Esophagus squamous epithelium (tissue), 5 donors: ENCODE results near the gene NSG1. TPM values are rescaled to one million over a fixed set of nuclear protein-coding genes. Genes with fewer than 3 reads are reported as not detected.
"Not testable (repeated sequence)": the region's sequence is repeated elsewhere in the genome, so short reads cannot be mapped to it uniquely, and the experiment has no call there.

Source experiments
- DNase-seq: peaks from one replicate; lab custom pipeline; 2025; lab: John Stamatoyannopoulos, UW
- H3K27ac ChIP-seq, 4 donors: fragments of 200-600 bp; sonication (generic); one replicate each; pipeline ENCODE4 v1.5.1; 2016 to 2019; ENCODE audit warnings: mild to moderate bottlenecking in 1 of 4
- H3K27me3 ChIP-seq, 4 donors: fragments of 200-600 bp; sonication (generic); 1 replicate in 3 of 4; 2 replicates in 1 of 4; pipeline versions ENCODE4 v1.5.1 to v1.6.0; 2017 to 2021; ENCODE audit warnings: antibody characterized with exemption in 1 of 4
- H3K36me3 ChIP-seq, 3 donors: fragments of 200-600 bp; sonication (generic); one replicate each; pipeline ENCODE4 v1.5.1; 2016 to 2019
- H3K4me1 ChIP-seq, 3 donors: fragments of 200-600 bp; sonication (generic); one replicate each; pipeline ENCODE4 v1.5.1; 2017 to 2019
- H3K4me3 ChIP-seq, 4 donors: fragments of 200-600 bp; sonication (generic); 1 replicate in 3 of 4; 2 replicates in 1 of 4; pipeline ENCODE4 v1.5.1; 2016 to 2019; ENCODE audit warnings: mild to moderate bottlenecking in 2 of 4, moderate library complexity in 1 of 4
- H3K9me3 ChIP-seq, 3 donors: fragments of 200-600 bp; sonication (generic); one replicate each; pipeline ENCODE4 v1.5.1; 2016 to 2019
- POLR2A ChIP-seq, 4 donors: fragments of 450-650 bp; IDR thresholded peaks; one replicate each; pipeline ENCODE4 v1.6.1; 2017; ENCODE audit warnings: antibody characterized with exemption in 4 of 4, mild to moderate bottlenecking in 4 of 4, moderate library complexity in 3 of 4
- WGBS, 2 donors: methylation state at CpG; one replicate each; pipeline ENCODE4 v1.1.5; 2018; 5-methylcytosine and 5-hydroxymethylcytosine counted together
- intact Hi-C: fragments of 100-400 bp; cut with DNase I; formaldehyde crosslinking; loops from one replicate; pipeline ENCODE4 v1.15.0; 2022
- total RNA-seq, 4 donors: library from RNA; depleted of rRNA; stranded (reverse); fragments of >200 nt; gene quantifications; one replicate each; pipeline ENCODE4 v1.1.0, GENCODE V29; 2016
- TF ChIP-seq, protein P1 (sequence below), 6 experiments: fragments of 450-650 bp in 4 of 6; fragments of 200-600 bp in 2 of 6; sonication (generic) in 2 of 6; IDR thresholded peaks; one replicate each; pipeline ENCODE4 v1.5.1; 2016 to 2019; ENCODE audit warnings: antibody characterized with exemption in 6 of 6, mild to moderate bottlenecking in 4 of 6, moderate library complexity in 4 of 6
- donor health status: DM: yes; HTN: yes; CAD: no.

The NSG1 gene
- total RNA-seq, 4 donors from 2014 or later, result 21.2 to 48.8 (median 37.5) TPM

- Histone ChIP-seq H3K36me3 (no peaks in the 10 kb centered on the region), H3K4me1 (no peaks in the 10 kb centered on the region), H3K27ac (no peak overlapping the region), H3K9me3 (no peaks in the 10 kb centered on the region), H3K27me3 (peaks cover 0 to 29% (median 0%) of the 10 kb centered on the region in 4 donors), H3K4me3 (no peak overlapping the region)
- WGBS, 2 donors, result 75 to 78% methylated on average over 5 of the region's 5 CpGs
- DNase-seq, result no peak
- intact Hi-C loops, result no loop called here
- TF ChIP-seq POLR2A (IDR thresholded peaks at IDR 0.05), result no peak
- TF ChIP-seq, protein P1, sequence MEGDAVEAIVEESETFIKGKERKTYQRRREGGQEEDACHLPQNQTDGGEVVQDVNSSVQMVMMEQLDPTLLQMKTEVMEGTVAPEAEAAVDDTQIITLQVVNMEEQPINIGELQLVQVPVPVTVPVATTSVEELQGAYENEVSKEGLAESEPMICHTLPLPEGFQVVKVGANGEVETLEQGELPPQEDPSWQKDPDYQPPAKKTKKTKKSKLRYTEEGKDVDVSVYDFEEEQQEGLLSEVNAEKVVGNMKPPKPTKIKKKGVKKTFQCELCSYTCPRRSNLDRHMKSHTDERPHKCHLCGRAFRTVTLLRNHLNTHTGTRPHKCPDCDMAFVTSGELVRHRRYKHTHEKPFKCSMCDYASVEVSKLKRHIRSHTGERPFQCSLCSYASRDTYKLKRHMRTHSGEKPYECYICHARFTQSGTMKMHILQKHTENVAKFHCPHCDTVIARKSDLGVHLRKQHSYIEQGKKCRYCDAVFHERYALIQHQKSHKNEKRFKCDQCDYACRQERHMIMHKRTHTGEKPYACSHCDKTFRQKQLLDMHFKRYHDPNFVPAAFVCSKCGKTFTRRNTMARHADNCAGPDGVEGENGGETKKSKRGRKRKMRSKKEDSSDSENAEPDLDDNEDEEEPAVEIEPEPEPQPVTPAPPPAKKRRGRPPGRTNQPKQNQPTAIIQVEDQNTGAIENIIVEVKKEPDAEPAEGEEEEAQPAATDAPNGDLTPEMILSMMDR (IDR thresholded peaks at IDR 0.05), result no peak
Observed at GRCh38 chr4:4343038-4343437, 43.9 kb upstream of the NSG1 start.

- H3K9me3 ChIP-seq, result no peaks in the 10 kb centered on the region
- WGBS, 2 donors, result 76 to 88% methylated on average over 12 to 14 of the region's 14 CpGs
- no peak overlapping the region for H3K4me3 ChIP-seq
- H3K27me3 ChIP-seq, result peaks cover 0 to 27% (median 0%) of the 10 kb centered on the region in 4 donors
- H3K36me3 ChIP-seq, result no peaks in the 10 kb centered on the region
- no peaks in the 10 kb centered on the region for H3K4me1 ChIP-seq
- no peak for DNase-seq
- H3K27ac ChIP-seq, result no peak overlapping the region
- intact Hi-C loops, result no loop called here
- TF ChIP-seq, protein P1 (IDR thresholded peaks at IDR 0.05), result no peak
- TF ChIP-seq POLR2A (IDR thresholded peaks at IDR 0.05), result no peak
Observed at GRCh38 chr4:4344915-4345527, 41.9 kb upstream of the NSG1 start.

DNA sequence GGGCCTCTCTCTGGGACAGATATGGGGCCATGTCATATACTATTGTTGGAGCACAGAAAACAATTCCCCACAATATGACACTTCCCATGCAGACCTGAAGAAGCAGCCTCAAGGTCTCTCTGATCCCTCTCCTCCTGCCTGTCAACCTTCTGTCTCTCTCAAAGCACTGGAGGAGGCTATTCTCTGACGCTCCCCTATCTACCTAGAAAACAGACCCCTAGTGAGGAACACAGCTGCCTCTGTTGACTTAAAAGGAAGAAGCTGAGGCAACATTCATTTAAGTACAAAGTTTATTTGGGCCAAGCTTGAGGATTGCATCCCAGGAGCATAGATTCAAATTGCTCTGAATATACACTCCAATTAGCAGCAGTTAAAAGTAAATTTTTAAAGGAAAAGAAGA lies 39.3 kb upstream of the NSG1 start:
- Histone ChIP-seq H3K36me3 (no peaks in the 10 kb centered on the region), H3K4me3 (no peak overlapping the region), H3K9me3 (no peaks in the 10 kb centered on the region), H3K27ac (no peak overlapping the region), H3K27me3 (peaks cover 0 to 23% (median 0%) of the 10 kb centered on the region in 4 donors), H3K4me1 (no peaks in the 10 kb centered on the region)
- intact Hi-C loops, result no loop called here
- TF ChIP-seq, protein P1 (IDR thresholded peaks at IDR 0.05), result no peak
- DNase-seq, result no peak
- 20 to 67% methylated on average over 1 of the region's 1 CpG for WGBS, 2 donors

GRCh38 chr4:4348585-4348984 lies 38.3 kb upstream of the NSG1 start:
- H3K27me3 ChIP-seq, result peaks cover 0 to 23% (median 0%) of the 10 kb centered on the region in 4 donors
- H3K36me3 ChIP-seq, H3K27ac ChIP-seq, H3K4me3 ChIP-seq, H3K9me3 ChIP-seq, intact Hi-C loops, DNase-seq, H3K4me1 ChIP-seq: not testable (repeated sequence)
- WGBS, 2 donors, result 64 to 69% methylated on average over 6 to 8 of the region's 9 CpGs

- Histone ChIP-seq H3K9me3 (no peaks in the 10 kb centered on the region), H3K27me3 (peaks cover 0 to 23% (median 0%) of the 10 kb centered on the region in 4 donors), H3K36me3 (no peaks in the 10 kb centered on the region), H3K27ac (no peak overlapping the region), H3K4me1 (no peaks in the 10 kb centered on the region), H3K4me3 (no peak overlapping the region)
- intact Hi-C loops, result no loop called here
- TF ChIP-seq, protein P1 (IDR thresholded peaks at IDR 0.05), result no peak
- TF ChIP-seq POLR2A (IDR thresholded peaks at IDR 0.05), result no peak
- 87 to 88% methylated on average over 3 of the region's 3 CpGs for WGBS, 2 donors
- no peak for DNase-seq
Observed at GRCh38 chr4:4349867-4350266, 37.0 kb upstream of the NSG1 start.
